GM23248 (cell line): ENCODE results near the gene DDX59. TPM values are rescaled to one million over a fixed set of nuclear protein-coding genes. Genes with fewer than 3 reads are reported as not detected.

Experiments used
- DNase-seq: peaks from one replicate; pipeline ENCODE4 v3.0.0-alpha.2; 2015
- H2AFZ ChIP-seq: fragments of 200-600 bp; sonication (generic); 2 replicates; pipeline ENCODE4 v1.6.1; 2016; ENCODE audit warnings: antibody characterized with exemption
- H3F3A ChIP-seq: fragments of 200-600 bp; sonication (generic); 2 replicates; pipeline ENCODE4 v1.6.1; 2016; ENCODE audit warnings: mild to moderate bottlenecking, antibody characterized with exemption, mixed run types; ENCODE audit not compliant: insufficient read depth
- H3K27ac ChIP-seq: fragments of 200-600 bp; sonication (generic); 2 replicates; pipeline ENCODE4 v1.5.1; 2016; ENCODE audit warnings: mild to moderate bottlenecking
- H3K27me3 ChIP-seq: fragments of 200-600 bp; sonication (generic); replicated peaks from 2 replicates; pipeline ENCODE4 v1.6.1; 2016; ENCODE audit warnings: mild to moderate bottlenecking; ENCODE audit not compliant: insufficient read depth
- H3K36me3 ChIP-seq: fragments of 200-600 bp; sonication (generic); 2 replicates; pipeline ENCODE4 v1.6.1; 2016; ENCODE audit warnings: low read depth, mild to moderate bottlenecking
- H3K4me1 ChIP-seq: fragments of 200-600 bp; sonication (generic); 2 replicates; pipeline ENCODE4 v1.6.1; 2016; ENCODE audit warnings: mild to moderate bottlenecking; ENCODE audit not compliant: insufficient read depth
- H3K4me2 ChIP-seq: fragments of 200-600 bp; sonication (generic); one replicate; pipeline ENCODE4 v1.6.1; 2016; ENCODE audit warnings: mild to moderate bottlenecking; ENCODE audit not compliant: unreplicated experiment
- H3K4me3 ChIP-seq: fragments of 200-600 bp; sonication (generic); 2 replicates; pipeline ENCODE4 v1.5.1; 2016; ENCODE audit warnings: mild to moderate bottlenecking
- H3K79me2 ChIP-seq: fragments of 200-600 bp; sonication (generic); 2 replicates; pipeline ENCODE4 v1.6.1; 2016; ENCODE audit warnings: mild to moderate bottlenecking; ENCODE audit not compliant: insufficient read depth
- H3K9ac ChIP-seq: fragments of 200-600 bp; sonication (generic); 2 replicates; pipeline ENCODE4 v1.6.1; 2016; ENCODE audit warnings: mild to moderate bottlenecking
- H3K9me2 ChIP-seq: fragments of 200-600 bp; sonication (generic); 2 replicates; pipeline ENCODE4 v1.6.1; 2016; ENCODE audit warnings: mixed run types, mild to moderate bottlenecking, moderate library complexity; ENCODE audit not compliant: insufficient read depth
- H3K9me3 ChIP-seq: fragments of 200-600 bp; sonication (generic); one replicate; pipeline ENCODE4 v1.6.1; 2017; ENCODE audit warnings: low read depth
- H4K20me1 ChIP-seq: fragments of 200-600 bp; sonication (generic); 2 replicates; pipeline ENCODE4 v1.6.0; 2016; ENCODE audit not compliant: insufficient read depth
- EZH2 ChIP-seq: fragments of 200-600 bp; sonication (generic); IDR thresholded peaks from 2 replicates; pipeline ENCODE4 v1.6.1; 2018; ENCODE audit warnings: antibody characterized with exemption, mild to moderate bottlenecking; ENCODE audit not compliant: insufficient read depth, poor library complexity, severe bottlenecking
- EZH2phosphoT487 ChIP-seq: fragments of 200-600 bp; sonication (generic); IDR thresholded peaks from 2 replicates; pipeline ENCODE4 v1.6.1; 2018; ENCODE audit warnings: antibody characterized with exemption, moderate library complexity, mild to moderate bottlenecking, low read depth; ENCODE audit not compliant: insufficient read depth
- WGBS, 2 experiments: methylation state at CpG; one replicate each; pipeline ENCODE4 v1.1.6; 2015 to 2017; ENCODE audit warnings: low lambda C conversion rate in 2 of 2, low coverage in 1 of 2; ENCODE audit errors: missing lambda C conversion rate in 2 of 2; 5-methylcytosine and 5-hydroxymethylcytosine counted together
- in situ Hi-C: fragments of 300-500 bp; cut with MboI; formaldehyde crosslinking; loops from 2 replicates; pipeline ENCODE4 v1.15.0; 2020
- polyA plus RNA-seq: library from polyadenylated mRNA; unstranded; fragments of >200 nt; fragmentation: Nextera tagmentation; extraction: Ambion mirVana; gene quantifications from 2 replicates; pipeline ENCODE4 v1.2.1, GENCODE V29; 2016
- total RNA-seq: library from RNA; depleted of rRNA; stranded (reverse); fragments of >200 nt; shearing (Covaris generic); gene quantifications from 2 replicates; pipeline ENCODE4 v1.2.3, GENCODE V29; 2014

The DDX59 gene
- total and polyA plus RNA-seq, 2 experiments from 2014 or later = 12.2 to 14.2 TPM

DNA sequence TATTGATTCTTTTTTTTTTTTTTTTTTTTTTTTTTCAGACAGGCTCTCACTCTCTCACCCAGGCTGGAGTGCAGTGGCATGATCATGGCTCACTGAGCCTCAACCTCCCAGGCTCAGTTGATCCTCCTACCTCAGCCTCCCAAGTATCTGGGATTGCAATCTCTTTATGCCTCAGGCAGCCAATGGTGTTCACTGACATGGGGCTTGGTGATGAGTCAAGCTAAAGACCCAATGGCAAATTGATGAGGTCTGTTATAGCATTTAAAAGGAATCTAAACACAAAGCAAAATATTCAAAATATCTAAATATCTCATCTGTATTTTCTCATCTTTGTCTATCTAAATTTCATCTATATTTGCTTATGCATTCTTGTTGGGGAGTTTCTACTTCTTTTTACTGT is 38.5 kb upstream of the DDX59 start:
- Histone ChIP-seq H3K9me3 (no peaks in the 10 kb centered on the region), H3K27ac (no peak overlapping the region), H4K20me1 (no peaks in the 10 kb centered on the region), H3K9ac (no peak overlapping the region), H3K27me3 (no peaks in the 10 kb centered on the region), H3K36me3 (no peaks in the 10 kb centered on the region), H3K9me2 (no peaks in the 10 kb centered on the region), H3K4me3 (no peak overlapping the region), H3K4me2 (no peak overlapping the region), H3K4me1 (no peaks in the 10 kb centered on the region), H2AFZ (no peak overlapping the region), H3K79me2 (no peaks in the 10 kb centered on the region), H3F3A (no peaks in the 10 kb centered on the region)
- in situ Hi-C loops = no loop called here
- TF ChIP-seq EZH2 (no peak), EZH2phosphoT487 (no peak)
- no peak for DNase-seq

GRCh38 chr1:200707116-200707515 is 37.4 kb upstream of the DDX59 start:
- Histone ChIP-seq H3K27me3 (no peaks in the 10 kb centered on the region), H4K20me1 (no peaks in the 10 kb centered on the region), H3K9me2 (no peaks in the 10 kb centered on the region), H3K4me1 (no peaks in the 10 kb centered on the region), H3K9ac (no peak overlapping the region), H3K27ac (no peak overlapping the region), H3F3A (no peaks in the 10 kb centered on the region), H3K4me3 (no peak overlapping the region), H3K79me2 (no peaks in the 10 kb centered on the region), H3K36me3 (no peaks in the 10 kb centered on the region), H2AFZ (peak overlapping the region; percentile 78; the same call in 1 of the 2 replicates), H3K4me2 (no peak overlapping the region), H3K9me3 (no peaks in the 10 kb centered on the region)
- in situ Hi-C loops = no loop called here
- no peak for DNase-seq
- 83 to 86% methylated on average over 5 of the region's 5 CpGs for WGBS, 2 experiments
- TF ChIP-seq EZH2 (no peak), EZH2phosphoT487 (no peak)

DNA sequence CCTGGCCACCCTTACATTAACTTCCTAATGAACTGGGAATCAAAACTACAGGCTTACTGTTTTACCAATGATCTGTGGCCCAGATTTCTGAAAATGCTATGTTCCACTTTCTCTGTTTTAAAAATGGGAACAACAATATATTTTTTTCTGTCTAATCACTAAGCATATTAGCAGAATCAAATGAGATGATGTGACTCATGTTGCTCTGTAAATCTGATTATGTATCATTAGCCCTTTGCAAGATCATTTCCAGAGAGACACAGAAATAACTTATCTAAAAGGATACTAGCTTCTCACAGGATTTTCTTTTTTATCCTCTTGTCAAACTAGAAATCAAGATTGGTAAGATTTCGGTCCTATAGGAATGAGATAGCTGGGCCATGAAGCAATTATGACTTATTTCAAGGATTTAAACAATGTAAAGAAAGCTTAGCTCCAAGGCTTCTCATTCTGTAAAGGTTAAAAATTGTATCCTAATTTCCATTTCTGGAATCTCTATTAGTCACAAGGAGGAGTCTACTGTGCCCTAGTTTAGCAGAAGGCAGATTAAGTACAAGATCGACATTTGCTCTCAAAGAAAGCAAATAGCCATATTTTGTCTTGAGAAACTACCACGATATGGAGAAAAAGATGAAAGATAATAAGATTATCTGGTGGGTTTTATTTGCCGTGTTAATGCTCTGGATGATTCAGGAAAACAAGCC is 36.6 kb upstream of the DDX59 start:
- Histone ChIP-seq H3K9me3 (no peaks in the 10 kb centered on the region), H3K36me3 (no peaks in the 10 kb centered on the region), H3K9ac (no peak overlapping the region), H3K9me2 (no peaks in the 10 kb centered on the region), H3F3A (no peaks in the 10 kb centered on the region), H3K4me3 (no peak overlapping the region), H3K27ac (no peak overlapping the region), H3K4me2 (no peak overlapping the region), H3K79me2 (no peaks in the 10 kb centered on the region), H3K27me3 (no peaks in the 10 kb centered on the region), H4K20me1 (no peaks in the 10 kb centered on the region), H3K4me1 (no peaks in the 10 kb centered on the region), H2AFZ (peak overlapping the region; percentile 78)
- TF ChIP-seq EZH2 (no peak), EZH2phosphoT487 (no peak)
- WGBS, 2 experiments = 18 to 20% methylated on average over 4 of the region's 4 CpGs
- no peak for DNase-seq
- in situ Hi-C loops = no loop called here

DNA sequence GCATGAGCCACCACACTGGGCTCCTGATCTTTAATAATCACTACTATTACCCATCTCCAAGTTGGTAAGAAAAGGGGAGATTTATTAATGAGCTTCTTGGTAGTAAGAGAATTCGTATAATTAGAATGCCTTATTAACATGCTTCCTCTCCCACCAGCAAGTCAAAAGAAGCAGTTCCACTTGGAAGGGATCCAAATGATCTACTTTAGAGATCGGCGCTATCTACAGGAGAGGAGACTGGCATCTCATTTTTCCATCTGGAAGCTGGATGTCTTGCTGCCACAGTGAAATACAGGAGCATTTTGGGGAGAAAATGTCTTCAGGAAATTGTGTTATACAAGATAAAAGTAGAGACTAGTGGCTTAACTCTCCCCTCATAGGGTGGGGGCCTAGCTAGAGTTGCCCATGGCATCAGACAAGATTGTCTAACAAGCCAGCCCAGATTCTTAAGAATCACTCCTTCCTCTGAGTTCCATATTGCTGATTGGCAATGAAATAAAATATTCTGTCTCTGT is 35.3 kb upstream of the DDX59 start:
- Histone ChIP-seq H3K27ac (no peak overlapping the region), H3K9me3 (no peaks in the 10 kb centered on the region), H3K4me1 (no peaks in the 10 kb centered on the region), H4K20me1 (no peaks in the 10 kb centered on the region), H3K36me3 (no peaks in the 10 kb centered on the region), H3K79me2 (no peaks in the 10 kb centered on the region), H2AFZ (no peak overlapping the region), H3K4me2 (no peak overlapping the region), H3F3A (no peaks in the 10 kb centered on the region), H3K9me2 (no peaks in the 10 kb centered on the region), H3K9ac (no peak overlapping the region), H3K27me3 (no peaks in the 10 kb centered on the region), H3K4me3 (no peak overlapping the region)
- DNase-seq = no peak
- WGBS, 2 experiments = 96% methylated on average over 3 of the region's 3 CpGs
- no peak for TF ChIP-seq EZH2phosphoT487
- no peak for TF ChIP-seq EZH2
- in situ Hi-C loops = no loop called here
